ENCODE measurements around the gene BCAS4.

DNA sequence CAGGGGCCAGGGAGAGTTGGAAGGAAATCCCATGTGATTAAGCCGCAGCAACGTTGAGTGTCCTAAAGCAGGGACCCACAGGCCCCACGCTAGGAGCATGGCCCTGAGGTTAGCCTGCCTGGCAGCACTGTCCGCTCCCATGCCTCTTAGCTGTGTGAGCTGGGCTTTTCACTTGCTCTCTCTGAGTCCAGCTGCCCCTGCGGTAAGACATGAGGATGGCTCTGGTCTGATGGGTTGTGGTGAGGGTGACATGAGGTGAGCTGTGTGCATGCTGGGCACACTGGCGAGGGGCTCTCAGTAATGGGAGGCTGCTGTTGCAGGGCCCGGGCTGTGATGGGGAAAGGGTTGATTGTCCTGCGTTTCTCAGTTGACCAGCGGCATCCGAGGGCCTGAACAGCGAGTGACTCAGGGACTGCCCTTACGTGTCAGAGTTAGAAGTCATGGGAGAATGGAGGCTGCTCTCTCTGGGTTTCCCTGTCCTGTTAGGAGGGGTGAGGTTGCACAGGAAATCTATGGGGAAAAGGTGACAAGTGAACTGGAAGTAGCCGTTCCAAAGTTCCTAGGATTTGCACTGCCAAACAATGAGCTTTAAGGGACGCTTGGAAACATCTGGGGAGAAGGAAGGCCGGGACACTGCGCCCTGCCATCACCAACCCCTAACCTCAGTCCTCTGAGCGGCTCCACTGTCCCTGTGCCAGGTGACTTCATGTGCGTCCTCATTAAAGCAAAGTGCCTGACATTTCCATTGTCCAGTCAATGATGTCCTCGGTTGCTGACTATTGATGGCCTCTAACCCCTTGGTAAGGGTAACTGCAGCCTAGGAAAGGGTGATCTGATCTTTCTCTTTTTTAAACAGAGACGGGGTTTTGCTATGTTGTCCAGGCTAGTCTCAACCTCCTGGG lies 85.0 kb downstream of the BCAS4 start:
- TF ChIP-seq, protein P1, sequence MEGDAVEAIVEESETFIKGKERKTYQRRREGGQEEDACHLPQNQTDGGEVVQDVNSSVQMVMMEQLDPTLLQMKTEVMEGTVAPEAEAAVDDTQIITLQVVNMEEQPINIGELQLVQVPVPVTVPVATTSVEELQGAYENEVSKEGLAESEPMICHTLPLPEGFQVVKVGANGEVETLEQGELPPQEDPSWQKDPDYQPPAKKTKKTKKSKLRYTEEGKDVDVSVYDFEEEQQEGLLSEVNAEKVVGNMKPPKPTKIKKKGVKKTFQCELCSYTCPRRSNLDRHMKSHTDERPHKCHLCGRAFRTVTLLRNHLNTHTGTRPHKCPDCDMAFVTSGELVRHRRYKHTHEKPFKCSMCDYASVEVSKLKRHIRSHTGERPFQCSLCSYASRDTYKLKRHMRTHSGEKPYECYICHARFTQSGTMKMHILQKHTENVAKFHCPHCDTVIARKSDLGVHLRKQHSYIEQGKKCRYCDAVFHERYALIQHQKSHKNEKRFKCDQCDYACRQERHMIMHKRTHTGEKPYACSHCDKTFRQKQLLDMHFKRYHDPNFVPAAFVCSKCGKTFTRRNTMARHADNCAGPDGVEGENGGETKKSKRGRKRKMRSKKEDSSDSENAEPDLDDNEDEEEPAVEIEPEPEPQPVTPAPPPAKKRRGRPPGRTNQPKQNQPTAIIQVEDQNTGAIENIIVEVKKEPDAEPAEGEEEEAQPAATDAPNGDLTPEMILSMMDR (conservative IDR thresholded peaks at IDR 0.05 in 1 of 2, IDR thresholded peaks at IDR 0.05 in 1 of 2; ENCODE audit: low read depth in 1 of 2, low read length in 2 of 2): no peak
- TF ChIP-seq EZH2 (IDR thresholded peaks at IDR 0.05; ENCODE audit: low read length, missing control alignments): no peak

All from fibroblast of lung (primary cell).